Thyroid gland (tissue), 4 donors: Measurements from ENCODE around the gene UCK2.

ENCODE experiments used
- CTCF ChIP-seq, 6 experiments: fragments of 200-600 bp in 3 of 6; fragments of 450-650 bp in 3 of 6; sonication (generic) in 3 of 6; IDR thresholded peaks; one replicate each; pipeline ENCODE4 v1.5.1; 2016 to 2019; ENCODE audit warnings: antibody characterized with exemption in 6 of 6, mild to moderate bottlenecking in 2 of 6, inconsistent platforms in 1 of 6, moderate library complexity in 1 of 6
- POLR2A ChIP-seq, 2 donors: fragments of 450-650 bp; IDR thresholded peaks; one replicate each; pipeline ENCODE4 v1.6.1; 2017; ENCODE audit warnings: antibody characterized with exemption in 2 of 2, mild to moderate bottlenecking in 2 of 2, moderate library complexity in 1 of 2

DNA sequence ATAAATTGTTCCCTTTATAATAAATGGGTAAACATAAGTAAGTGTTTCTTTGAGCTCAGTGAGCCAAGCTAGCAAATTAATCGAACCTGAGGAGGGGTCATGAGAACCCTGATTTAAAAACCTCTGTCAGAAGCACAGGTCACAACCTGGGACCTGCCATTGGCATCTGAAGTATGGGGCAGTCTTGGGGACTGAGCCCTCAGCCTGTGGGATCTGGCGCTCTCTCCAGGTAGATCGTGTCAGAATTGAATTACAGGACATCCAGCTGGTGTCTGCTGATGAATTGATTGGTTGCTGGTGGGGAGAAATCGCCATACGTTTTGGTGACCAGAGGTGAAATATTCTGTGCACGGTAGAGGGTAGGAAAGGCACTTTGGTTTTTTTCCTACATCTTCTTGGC lies 17.5 kb downstream of the UCK2 start:
- TF ChIP-seq CTCF (IDR thresholded peaks at IDR 0.05): no peak
- TF ChIP-seq POLR2A (IDR thresholded peaks at IDR 0.05): no peak
